HG03439 (cell line): Measurements from ENCODE around the gene SLC25A12.
"Not testable (repeated sequence)": the region's sequence is repeated elsewhere in the genome, so short reads cannot be mapped to it uniquely, and the experiment has no call there.

Experiments used
- ATAC-seq: cut with Tn5 transposase; IDR thresholded peaks from one replicate; pipeline ENCODE4 v1.9.1; 2021; ENCODE audit warnings: mild to moderate bottlenecking, moderate library complexity; ENCODE audit not compliant: unreplicated experiment

SLC25A12 gene, protein sequence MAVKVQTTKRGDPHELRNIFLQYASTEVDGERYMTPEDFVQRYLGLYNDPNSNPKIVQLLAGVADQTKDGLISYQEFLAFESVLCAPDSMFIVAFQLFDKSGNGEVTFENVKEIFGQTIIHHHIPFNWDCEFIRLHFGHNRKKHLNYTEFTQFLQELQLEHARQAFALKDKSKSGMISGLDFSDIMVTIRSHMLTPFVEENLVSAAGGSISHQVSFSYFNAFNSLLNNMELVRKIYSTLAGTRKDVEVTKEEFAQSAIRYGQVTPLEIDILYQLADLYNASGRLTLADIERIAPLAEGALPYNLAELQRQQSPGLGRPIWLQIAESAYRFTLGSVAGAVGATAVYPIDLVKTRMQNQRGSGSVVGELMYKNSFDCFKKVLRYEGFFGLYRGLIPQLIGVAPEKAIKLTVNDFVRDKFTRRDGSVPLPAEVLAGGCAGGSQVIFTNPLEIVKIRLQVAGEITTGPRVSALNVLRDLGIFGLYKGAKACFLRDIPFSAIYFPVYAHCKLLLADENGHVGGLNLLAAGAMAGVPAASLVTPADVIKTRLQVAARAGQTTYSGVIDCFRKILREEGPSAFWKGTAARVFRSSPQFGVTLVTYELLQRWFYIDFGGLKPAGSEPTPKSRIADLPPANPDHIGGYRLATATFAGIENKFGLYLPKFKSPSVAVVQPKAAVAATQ

DNA sequence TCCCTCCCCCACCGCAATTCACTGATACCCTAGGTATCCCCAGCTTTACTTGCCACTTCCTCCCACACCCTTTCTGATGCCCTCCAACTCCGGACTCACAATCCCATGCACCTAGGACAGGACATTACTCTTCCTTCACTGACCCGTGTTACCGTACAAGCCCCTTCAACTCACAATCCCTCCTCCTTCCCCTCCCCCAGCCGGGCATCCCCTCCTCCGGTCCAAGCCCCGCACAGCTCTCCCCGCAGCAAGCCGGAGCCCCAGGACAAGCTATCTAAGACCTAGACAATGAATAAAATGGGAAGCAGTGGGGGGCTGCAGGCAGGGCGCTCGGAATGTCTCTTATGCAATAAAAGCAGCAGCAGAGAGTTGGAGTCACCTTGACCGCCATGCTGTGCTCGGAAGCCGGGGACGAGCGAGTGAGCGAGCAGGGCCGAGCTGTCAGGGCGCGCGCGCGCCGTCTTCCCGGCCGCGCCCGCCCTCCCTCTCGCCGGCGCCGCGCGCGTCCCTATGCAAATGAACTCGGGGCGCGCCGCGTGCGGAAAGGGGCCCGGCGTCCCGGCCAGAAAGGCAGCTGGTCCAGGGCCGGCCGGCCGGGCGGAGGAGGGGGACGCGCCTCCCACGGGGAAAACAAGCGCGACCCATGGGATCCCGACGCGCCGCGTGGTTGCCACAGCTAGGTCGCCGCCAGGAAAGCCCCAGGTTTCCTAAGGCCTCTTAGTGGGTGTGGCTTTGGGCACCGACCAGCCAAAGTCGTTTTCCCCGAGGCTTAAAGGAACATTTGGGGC, at the start of gene SLC25A12:
TSS of gene SLC25A12 (minus strand) at position 421 of the 788 bp plus-strand sequence. CDS start at position 391, 30 bp downstream.
- ATAC-seq = peak; percentile 93

DNA sequence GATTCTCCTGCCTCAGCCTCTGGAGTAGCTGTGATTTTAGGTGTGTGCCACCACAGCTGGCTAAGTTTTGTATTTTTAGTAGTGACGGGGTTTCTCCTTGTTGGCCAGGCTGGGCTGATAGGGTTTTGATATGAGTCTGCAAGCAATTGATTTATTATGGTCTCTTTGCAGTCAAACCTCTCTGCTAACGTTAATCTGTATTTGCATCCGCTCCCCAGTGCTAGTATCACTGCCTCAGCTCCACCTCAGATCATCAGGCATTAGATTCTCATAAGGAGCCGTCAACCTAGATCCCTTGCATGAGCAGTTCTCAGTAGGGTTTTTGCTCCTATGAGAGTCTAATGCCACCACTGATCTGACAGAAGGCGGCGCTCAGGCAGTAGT, 47.3 kb upstream of the SLC25A12 start:
- ATAC-seq = no peak

DNA sequence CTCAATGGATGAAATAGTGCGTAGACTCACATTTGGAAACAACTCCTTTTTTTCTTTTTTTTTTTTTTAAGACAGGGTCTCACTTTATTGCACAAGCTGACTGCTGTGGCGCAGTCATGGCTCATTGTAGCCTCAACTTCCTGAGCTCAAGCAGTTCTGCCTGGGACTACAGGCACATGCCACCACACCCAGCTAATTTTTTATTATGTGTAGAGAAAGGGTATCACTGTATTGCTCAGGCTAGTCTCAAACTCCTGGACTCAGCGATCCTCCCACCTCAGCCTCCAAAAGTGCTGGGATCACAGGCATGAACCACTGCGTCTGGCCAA, 45.7 kb upstream of the SLC25A12 start:
- no peak for ATAC-seq

DNA sequence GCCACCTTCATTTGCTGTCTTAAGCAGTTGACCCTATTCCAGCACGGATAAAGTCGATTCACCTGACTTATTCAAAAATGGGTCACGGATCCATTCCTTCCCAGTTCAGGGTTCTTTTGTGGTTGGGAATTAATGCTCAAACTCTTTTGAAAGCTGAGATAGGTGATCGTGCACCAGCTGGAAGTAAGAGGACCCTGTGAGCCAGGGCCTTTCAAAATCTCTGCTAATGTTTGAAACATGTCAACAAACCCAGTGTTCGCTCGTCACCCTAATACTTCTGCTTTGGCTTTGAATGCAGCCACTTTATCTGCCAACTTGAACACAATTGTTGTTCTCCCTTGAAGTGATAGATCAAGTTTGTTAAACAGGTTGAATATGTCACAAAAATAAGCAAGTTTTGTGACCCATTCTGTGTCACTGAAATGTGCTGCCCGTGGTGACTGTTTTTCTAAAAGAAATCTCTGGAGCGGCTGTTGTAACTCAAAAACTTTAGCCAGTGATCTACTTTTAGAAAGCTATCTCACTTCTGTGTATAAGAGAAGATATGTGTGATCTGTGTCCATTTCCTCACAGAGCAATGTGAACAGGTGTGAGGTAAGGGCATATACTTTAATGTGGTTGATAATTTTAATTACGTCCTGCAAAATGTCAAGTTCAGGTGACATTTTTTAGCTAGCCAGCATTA, 45.2 kb upstream of the SLC25A12 start:
- no peak for ATAC-seq

DNA sequence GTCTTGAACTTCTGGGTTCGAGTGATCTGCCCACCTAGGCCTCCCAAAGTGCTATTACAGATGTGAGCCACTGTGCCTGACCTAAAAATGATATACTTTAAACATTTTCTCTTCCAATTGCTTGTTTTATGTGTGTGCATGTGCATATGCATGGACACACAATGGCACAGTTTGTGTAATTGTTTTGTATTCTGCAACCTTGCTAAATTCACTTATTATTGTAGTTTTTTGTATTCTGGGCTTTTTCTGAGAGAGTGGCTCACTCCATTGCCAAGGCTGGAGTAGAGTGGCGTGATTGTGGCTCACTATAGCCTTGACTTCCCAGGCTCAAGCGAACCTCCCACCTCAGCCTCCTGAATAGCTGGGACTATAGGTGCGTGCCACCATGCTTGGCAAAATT, 36.3 kb upstream of the SLC25A12 start:
- no peak for ATAC-seq

DNA sequence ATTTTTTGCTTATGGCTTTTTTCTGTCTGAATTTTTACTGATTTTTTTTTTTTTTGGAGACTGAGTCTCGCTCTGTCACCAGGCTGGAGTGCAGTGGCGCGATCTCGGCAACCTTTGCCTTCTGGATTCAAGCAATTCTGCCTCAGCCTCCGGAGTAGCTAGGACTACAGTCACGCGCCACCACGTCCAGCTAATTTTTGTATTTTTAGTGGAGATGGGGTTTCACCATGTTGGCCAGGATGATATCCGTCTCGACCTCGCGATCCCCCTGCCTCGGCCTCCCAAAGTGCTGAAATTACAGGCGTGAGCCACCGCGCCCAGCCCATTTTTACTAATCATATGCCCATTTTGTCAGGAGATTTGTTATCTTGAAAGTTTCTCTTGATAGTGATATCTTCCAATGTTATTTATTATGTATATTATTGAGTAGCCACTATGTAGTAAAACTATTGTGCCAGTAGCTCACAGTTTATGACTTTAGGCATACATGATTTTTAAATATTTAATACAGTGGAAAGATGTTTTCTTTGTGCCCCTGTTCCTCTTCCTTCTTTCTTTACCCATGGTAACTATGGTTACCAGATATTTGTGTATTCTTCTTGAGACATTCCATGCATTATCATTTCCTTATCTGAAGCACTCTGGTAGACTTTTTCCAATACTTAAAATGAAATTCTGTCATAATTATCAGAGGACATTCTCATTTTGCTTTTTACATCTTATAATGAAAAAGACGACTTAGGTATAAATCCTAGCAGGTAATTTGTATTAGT, 30.3 kb upstream of the SLC25A12 start:
- ATAC-seq = no peak

DNA sequence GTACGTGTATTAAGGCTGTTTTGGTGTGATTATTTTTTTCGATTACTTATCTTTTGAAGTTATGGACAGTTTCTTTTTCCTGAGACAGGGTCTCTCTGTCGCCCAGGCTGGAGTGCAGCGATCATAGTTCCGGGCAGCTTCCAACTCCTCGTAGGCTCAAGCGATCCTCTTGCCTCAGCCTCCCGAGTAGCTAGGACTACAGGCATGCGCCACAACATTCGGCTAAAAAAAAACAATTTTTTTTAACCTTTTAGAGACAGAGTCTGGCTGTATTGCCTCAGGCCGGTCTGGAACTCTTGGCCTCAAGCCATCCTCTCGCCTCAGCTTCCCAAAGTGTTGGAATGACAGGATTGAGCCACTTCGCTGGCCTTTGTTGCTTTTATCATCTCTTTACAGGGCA, 29.2 kb upstream of the SLC25A12 start:
- ATAC-seq = no peak

DNA sequence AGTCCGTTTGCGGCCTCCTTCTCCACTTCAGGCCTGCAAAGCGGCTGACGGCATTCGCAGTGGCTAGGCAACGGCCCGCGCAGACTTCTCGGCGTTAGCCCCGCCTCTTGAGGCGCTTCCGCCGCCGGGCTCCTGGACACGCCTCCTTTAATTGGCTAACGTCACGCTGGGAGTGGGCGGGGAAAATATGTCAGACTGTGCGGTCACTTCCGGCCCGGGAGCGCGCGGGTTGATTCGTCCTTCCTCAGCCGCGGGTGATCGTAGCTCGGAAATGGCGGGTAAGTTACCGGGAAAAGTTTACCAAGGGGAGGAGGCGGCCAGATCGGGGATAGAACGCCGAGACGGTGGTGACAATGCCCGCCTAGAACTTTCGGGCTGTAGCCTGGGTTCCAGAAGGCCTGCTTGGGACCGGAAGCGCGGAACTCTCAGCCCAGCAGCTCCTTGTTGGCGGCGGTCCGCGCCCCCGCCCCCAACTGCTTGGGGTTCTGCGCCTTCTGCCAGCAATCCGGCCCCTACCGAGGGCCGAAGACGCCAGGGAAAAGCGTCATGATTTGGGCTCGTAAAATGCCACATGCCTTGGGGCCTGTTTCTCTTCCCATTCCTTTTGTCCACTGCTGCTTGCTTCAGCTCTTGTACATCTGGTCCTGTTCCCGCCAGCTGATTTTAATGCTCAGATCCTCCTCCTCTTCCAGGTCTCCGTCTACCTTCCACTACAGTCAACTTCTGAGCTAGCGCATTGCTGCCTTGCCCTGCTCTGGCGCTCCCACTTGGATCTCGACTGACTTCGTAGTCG, 28.4 kb upstream of the SLC25A12 start, which contains the start of gene HAT1:
TSS of gene HAT1 (plus strand) at position 232 of the 793 bp plus-strand sequence. CDS start at position 272, 40 bp downstream.
- peak; percentile 97 for ATAC-seq

DNA sequence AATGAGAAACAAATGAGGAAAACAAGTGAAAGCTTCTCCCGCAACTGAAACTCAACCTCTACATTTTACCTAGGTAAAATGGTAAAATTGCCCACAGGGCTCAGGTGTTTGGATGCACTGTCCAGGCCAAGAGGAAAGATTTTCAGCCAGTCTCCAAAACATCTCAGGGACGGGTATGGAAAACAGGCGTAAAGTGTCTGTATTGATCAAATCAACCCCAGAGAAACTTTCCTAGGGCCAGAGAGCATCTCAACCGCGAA, 27.9 kb upstream of the SLC25A12 start:
- ATAC-seq = no peak

DNA sequence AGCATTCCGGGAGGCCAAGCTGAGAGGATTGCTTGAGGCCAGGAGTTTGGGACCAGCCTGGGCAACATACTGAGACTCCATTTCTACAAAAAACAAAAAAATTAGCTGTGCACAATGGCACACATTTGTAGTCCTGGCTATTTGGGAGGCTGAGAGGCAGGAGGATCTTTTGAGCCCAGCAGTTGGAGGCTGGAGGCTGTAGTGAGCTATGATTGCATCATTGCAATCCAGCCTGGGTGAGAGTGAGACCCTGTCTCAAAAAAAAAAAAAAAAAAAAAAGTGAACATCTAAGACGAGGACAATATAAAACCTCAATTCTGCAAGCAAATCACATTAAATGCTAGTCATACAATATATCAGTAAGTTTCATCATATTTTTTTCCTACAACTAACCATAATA, 25.4 kb upstream of the SLC25A12 start:
- ATAC-seq = no peak

DNA sequence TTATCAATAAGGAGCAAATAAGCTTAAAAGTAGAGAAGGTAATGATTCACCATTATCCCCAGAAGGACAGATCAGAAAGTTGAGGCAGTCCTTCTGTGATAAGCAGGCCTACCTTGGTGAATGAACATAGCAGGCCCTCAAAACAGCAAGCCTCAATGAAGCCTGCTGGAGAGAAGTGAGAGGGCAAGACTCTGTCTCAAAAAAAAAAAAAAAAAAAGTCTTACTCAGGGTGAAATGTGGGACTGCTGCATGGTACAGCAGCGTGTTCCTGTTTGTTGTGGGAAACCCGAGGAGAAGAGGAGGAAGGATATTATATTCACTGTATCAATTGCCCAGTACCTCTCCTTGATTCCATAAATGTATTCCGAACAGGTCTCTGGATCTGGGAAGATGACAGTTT, 19.5 kb upstream of the SLC25A12 start:
- ATAC-seq = no peak

DNA sequence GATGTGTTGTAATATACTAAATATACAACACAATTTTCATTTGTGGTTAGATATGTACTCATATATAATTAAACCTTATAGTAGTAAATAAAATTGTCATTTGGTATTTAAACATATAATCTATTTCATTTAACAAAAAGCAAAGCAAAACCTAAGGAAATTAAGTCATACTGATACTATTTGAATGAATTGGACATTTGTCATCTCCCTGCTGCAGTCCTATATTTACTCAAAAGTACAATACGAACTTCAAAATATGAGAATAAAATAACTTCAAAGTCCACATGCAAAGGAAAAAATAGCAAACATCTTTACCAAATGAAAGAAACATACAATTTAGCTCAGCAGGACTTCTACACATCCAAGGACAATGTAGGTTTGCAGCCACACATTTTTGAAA, 16.4 kb upstream of the SLC25A12 start:
- no peak for ATAC-seq

DNA sequence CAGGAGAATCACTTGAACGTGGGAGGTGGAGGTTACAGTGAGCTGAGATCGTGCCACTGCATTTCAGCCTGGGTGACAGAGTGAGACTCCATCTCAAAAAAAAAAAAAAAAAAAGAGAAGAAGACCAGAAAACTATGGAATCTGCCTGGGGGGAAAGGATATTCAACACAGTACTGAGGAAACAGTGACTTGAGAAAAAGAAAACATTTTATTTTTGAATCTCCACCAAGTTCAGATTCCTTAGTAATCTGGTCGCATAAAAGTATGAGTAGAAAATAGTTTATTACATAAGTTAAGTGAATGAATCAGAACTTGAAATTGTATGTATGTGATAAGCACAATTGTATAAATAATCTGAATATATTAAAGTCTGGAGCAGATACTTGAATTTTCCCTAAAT, 15.2 kb upstream of the SLC25A12 start:
- no peak for ATAC-seq

DNA sequence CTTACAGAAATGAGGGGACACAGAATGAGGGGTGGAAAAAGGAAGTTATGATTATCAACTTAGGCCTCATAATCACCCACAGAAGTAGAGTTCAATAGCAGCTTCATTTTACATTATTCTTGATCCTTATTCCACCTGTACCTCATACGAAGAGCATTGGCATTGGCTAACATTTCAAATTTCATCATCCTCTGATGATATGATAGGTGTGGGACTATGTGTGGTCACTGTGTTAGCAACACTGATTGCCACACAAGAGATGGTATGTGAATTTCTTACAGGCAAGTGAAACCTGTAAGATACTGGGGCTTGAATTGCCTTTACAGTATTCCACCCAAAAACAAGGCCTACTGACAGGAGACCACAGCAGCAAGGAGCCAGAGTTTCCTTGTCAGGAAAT, 14.2 kb upstream of the SLC25A12 start:
- ATAC-seq = no peak

DNA sequence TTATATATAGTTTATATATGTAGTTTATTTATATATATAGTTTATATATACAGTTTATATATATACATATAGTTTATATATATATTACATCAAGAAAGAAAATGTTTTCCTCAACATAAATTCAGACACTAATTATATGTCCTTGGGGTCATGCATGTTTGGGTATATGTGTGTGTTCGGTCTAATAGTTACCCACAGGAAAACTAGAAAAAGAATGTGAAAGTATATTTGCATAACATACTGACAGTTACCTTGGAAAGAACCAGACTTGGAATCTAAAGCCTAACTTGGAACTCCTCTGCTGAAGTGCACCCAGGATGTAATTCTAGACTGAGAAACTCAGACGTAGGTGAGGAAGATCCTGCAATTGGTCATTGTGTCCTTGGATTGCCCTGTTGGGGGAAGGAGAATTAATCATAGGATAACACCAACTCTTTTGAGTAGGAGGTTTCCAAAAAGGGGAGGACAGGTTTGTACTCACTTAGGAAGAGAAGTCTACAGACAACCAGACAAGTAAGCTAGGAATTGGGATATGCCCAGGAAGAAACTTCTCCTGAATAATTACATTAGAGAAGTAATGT, 8.9 kb upstream of the SLC25A12 start:
- ATAC-seq = no peak

DNA sequence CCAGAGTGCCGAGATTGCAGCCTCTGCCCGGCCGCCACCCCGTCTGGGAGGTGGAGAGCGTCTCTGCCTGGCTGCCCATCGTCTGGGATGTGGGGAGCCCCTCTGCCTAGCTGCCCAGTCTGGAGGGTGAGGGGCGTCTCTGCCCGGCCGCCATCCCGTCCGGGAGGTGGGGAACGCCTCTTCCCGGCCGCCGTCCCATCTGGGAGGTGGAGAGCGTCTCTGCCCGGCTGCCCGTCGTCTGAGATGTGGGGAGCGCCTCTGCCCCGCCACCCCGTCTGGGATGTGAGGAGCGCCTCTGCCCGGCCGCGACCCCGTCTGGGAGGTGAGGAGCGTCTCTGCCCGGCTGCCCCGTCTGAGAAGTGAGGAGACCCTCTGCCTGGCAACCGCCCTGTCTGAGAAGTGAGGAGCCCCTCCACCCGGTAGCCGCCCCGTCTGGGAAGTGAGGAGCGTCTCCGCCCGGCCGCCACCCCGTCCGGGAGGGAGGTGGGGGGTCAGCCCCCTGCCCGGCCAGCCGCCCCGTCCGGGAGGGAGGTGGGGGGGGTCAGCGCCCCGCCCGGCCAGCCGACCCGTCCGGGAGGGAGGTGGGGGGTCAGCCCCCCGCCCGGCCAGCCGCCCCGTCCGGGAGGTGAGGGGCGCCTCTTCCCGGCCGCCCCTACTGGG, 5.7 kb upstream of the SLC25A12 start:
- ATAC-seq = not testable (repeated sequence)

DNA sequence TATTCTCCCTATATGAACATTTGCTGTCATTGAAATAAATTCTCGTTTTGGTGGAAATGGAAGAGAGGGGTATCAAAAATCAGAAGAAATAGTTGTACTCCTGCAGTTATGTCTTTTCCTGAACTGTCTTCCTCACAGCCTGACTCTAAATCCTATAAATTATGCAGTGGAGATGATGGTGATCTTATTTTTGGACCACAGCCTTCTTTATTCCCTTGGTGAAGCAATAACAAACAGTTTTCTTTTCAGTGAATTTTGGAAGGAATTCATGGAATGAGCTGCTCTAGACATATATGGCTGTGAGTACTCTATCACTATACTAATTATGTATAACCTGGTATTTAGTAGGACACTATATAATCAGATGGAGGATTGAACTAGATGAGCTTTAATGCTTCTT, 1.7 kb upstream of the SLC25A12 start:
- no peak for ATAC-seq

DNA sequence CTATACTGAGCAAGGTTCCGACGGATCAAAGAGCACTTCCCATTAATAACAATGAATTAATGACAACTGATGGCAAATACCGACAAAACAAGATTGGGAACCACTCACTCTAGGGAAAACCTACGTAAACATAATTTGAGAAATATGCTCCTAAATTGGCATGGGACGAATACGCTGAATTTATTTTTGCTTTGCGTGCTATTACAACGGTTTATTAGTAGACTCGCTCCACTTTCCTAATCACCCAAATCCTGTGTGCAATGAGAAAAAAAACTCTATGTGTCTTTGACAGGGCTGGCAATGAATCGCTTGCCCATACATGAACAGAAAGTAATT, 536 bp upstream of the SLC25A12 start:
- ATAC-seq = no peak

DNA sequence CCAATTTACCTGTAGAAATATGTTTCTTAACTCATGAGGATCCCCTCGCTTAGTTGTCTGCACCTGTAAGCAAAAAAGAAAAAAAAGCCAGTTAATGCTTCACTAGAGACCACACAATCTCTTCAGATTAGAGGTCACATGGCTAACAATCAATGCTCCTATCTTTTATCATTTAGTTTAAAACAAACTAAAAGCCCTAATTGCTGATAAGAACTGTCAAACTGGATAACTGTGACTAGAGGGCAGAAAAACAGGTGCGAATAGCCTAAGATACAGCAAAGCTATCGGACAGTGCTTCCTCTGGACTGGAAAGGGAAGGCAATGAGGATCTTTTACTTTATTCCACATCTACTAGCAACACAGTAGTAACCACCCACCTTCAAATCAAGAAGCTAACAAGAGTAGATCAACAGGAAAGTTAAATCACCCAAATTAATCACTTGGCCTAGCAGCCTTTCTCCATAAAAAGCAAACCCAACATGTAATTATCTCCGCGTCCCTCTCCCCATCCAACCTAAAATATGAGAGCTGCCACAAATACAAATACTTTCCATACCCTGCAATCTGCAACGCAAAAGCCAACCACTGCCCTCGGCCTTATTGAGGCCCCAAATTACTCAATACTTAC, 734 bp downstream of the SLC25A12 start:
- ATAC-seq = no peak
